Activated CD4-positive, alpha-beta memory T cell treated with anti-CD3 and anti-CD28 coated beads for 36 hours (primary cell): Measurements from ENCODE around the gene ADAM10. TPM values are rescaled to one million over a fixed set of nuclear protein-coding genes. Genes with fewer than 3 reads are reported as not detected.

Experiments used
- CTCF ChIA-PET: fragments of 350-600 bp; sonication (Branson Sonifier 250); formaldehyde crosslinking; loops from one replicate; lab custom pipeline; 2021; ENCODE audit warnings: antibody characterized with exemption, inconsistent platforms; lab: Charles Lee
- POLR2A ChIA-PET: fragments of 350-600 bp; sonication (Branson Sonifier 250); formaldehyde crosslinking; loops from one replicate; lab custom pipeline; 2021; ENCODE audit warnings: antibody characterized with exemption; lab: Charles Lee
- DNase-seq: peaks from one replicate; pipeline ENCODE4 v3.0.0-alpha.2; 2020
- H3K27ac Mint-ChIP-seq: one replicate; pipeline ENCODE4 v1.8.0; 2021; ENCODE audit warnings: mixed read lengths
- H3K27me3 Mint-ChIP-seq: one replicate; pipeline ENCODE4 v1.8.0; 2021; ENCODE audit warnings: mixed read lengths
- H3K36me3 Mint-ChIP-seq: one replicate; pipeline ENCODE4 v1.8.0; 2021; ENCODE audit warnings: mixed read lengths
- H3K4me1 Mint-ChIP-seq: one replicate; pipeline ENCODE4 v1.8.0; 2021; ENCODE audit warnings: low read depth, mixed read lengths
- H3K4me3 Mint-ChIP-seq: one replicate; pipeline ENCODE4 v1.8.0; 2021; ENCODE audit warnings: mild to moderate bottlenecking, mixed read lengths
- H3K9me3 Mint-ChIP-seq: one replicate; pipeline ENCODE4 v1.8.0; 2021; ENCODE audit warnings: mixed read lengths
- intact Hi-C: fragments of 100-400 bp; cut with micrococcal nuclease; formaldehyde crosslinking; loops from one replicate; pipeline ENCODE4 v1.15.1; 2023
- total RNA-seq, 2 experiments: library from RNA; stranded (reverse); gene quantifications; one replicate each; pipeline ENCODE4 v1.2.3, GENCODE V29; 2021

The ADAM10 gene
- total RNA-seq, 2 experiments from 2014 or later: 80.1 to 82.3 TPM

GRCh38 chr15:58551764-58552504 is 197.6 kb downstream of the ADAM10 start:
- Mint-ChIP-seq H3K36me3 (no peaks in the 10 kb centered on the region), H3K9me3 (no peaks in the 10 kb centered on the region), H3K4me1 (peaks cover 5% of the 10 kb centered on the region), H3K4me3 (no peak overlapping the region), H3K27me3 (peaks cover 4% of the 10 kb centered on the region), H3K27ac (no peak overlapping the region)
- no peak for DNase-seq
- POLR2A ChIA-PET: no interaction called here
- intact Hi-C loops: no loop called here
- CTCF ChIA-PET: interaction anchor here (1.0 kb wide), 1 partner anchor 195 kb away, joined by 3 read pairs; no protein-coding TSS in a partner anchor

- no peak for DNase-seq
- peaks cover 4% of the 10 kb centered on the region for H3K27me3 Mint-ChIP-seq
- no peak overlapping the region for H3K27ac Mint-ChIP-seq
- H3K36me3 Mint-ChIP-seq: no peaks in the 10 kb centered on the region
- no peaks in the 10 kb centered on the region for H3K9me3 Mint-ChIP-seq
- intact Hi-C loops: no loop called here
- POLR2A ChIA-PET: no interaction called here
- peaks cover 5% of the 10 kb centered on the region for H3K4me1 Mint-ChIP-seq
- no peak overlapping the region for H3K4me3 Mint-ChIP-seq
- CTCF ChIA-PET: interaction anchor here (1.0 kb wide), 1 partner anchor 196 kb away, joined by 3 read pairs; no protein-coding TSS in a partner anchor
Measured at GRCh38 chr15:58551084-58551763, 198.3 kb downstream of the ADAM10 start.

GRCh38 chr15:58549785-58550074 is 199.8 kb downstream of the ADAM10 start:
- CTCF ChIA-PET: interaction anchor here (0.8 kb wide), 1 partner anchor 631 kb away, joined by 3 read pairs; no protein-coding TSS in a partner anchor
- POLR2A ChIA-PET: no interaction called here
- no peak overlapping the region for H3K27ac Mint-ChIP-seq
- H3K4me3 Mint-ChIP-seq: no peak overlapping the region
- no peaks in the 10 kb centered on the region for H3K36me3 Mint-ChIP-seq
- intact Hi-C loops: no loop called here
- H3K4me1 Mint-ChIP-seq: peaks cover 12% of the 10 kb centered on the region
- no peaks in the 10 kb centered on the region for H3K9me3 Mint-ChIP-seq
- H3K27me3 Mint-ChIP-seq: peaks cover 4% of the 10 kb centered on the region
- DNase-seq: no peak

- Mint-ChIP-seq H3K9me3 (no peaks in the 10 kb centered on the region), H3K4me1 (peaks cover 12% of the 10 kb centered on the region), H3K27ac (no peak overlapping the region), H3K4me3 (no peak overlapping the region), H3K36me3 (no peaks in the 10 kb centered on the region), H3K27me3 (peaks cover 4% of the 10 kb centered on the region)
- DNase-seq: no peak
- POLR2A ChIA-PET: no interaction called here
- CTCF ChIA-PET: interaction anchor here (0.8 kb wide), 1 partner anchor 631 kb away, joined by 3 read pairs; no protein-coding TSS in a partner anchor
- intact Hi-C loops: no loop called here
Measured at GRCh38 chr15:58549013-58549784, 200.3 kb downstream of the ADAM10 start.

GRCh38 chr15:58548308-58549012 is 201.0 kb downstream of the ADAM10 start:
- Mint-ChIP-seq H3K27me3 (peaks cover 4% of the 10 kb centered on the region), H3K9me3 (no peaks in the 10 kb centered on the region), H3K4me3 (no peak overlapping the region), H3K4me1 (peaks cover 12% of the 10 kb centered on the region), H3K36me3 (no peaks in the 10 kb centered on the region), H3K27ac (no peak overlapping the region)
- intact Hi-C loops: no loop called here
- DNase-seq: no peak
- ChIA-PET POLR2A (no interaction called here), CTCF (no interaction called here)

GRCh38 chr15:58547628-58548307 is 201.7 kb downstream of the ADAM10 start:
- Mint-ChIP-seq H3K27me3 (peaks cover 1% of the 10 kb centered on the region), H3K9me3 (no peaks in the 10 kb centered on the region), H3K36me3 (no peaks in the 10 kb centered on the region), H3K27ac (no peak overlapping the region), H3K4me3 (no peak overlapping the region), H3K4me1 (peaks cover 12% of the 10 kb centered on the region)
- ChIA-PET CTCF (no interaction called here), POLR2A (interaction anchor here (0.5 kb wide), 1 partner anchor 356 kb away, joined by 3 read pairs; no protein-coding TSS in a partner anchor)
- intact Hi-C loops: no loop called here
- DNase-seq: no peak

GRCh38 chr15:58546635-58547627 is 202.6 kb downstream of the ADAM10 start:
- Mint-ChIP-seq H3K9me3 (no peaks in the 10 kb centered on the region), H3K4me3 (no peak overlapping the region), H3K27ac (no peak overlapping the region), H3K4me1 (peaks cover 12% of the 10 kb centered on the region), H3K36me3 (no peaks in the 10 kb centered on the region), H3K27me3 (peaks cover 1% of the 10 kb centered on the region)
- ChIA-PET CTCF (no interaction called here), POLR2A (interaction anchor here (0.5 kb wide), 1 partner anchor 357 kb away, joined by 3 read pairs; no protein-coding TSS in a partner anchor)
- DNase-seq: no peak
- intact Hi-C loops: no loop called here

GRCh38 chr15:58546066-58546591 is 203.4 kb downstream of the ADAM10 start:
- peaks cover 1% of the 10 kb centered on the region for H3K27me3 Mint-ChIP-seq
- POLR2A ChIA-PET: no interaction called here
- H3K27ac Mint-ChIP-seq: no peak overlapping the region
- no peaks in the 10 kb centered on the region for H3K36me3 Mint-ChIP-seq
- CTCF ChIA-PET: no interaction called here
- intact Hi-C loops: no loop called here
- no peak for DNase-seq
- no peaks in the 10 kb centered on the region for H3K9me3 Mint-ChIP-seq
- H3K4me3 Mint-ChIP-seq: no peak overlapping the region
- H3K4me1 Mint-ChIP-seq: peaks cover 8% of the 10 kb centered on the region

GRCh38 chr15:58545307-58546065 is 204.0 kb downstream of the ADAM10 start:
- no peaks in the 10 kb centered on the region for H3K36me3 Mint-ChIP-seq
- no peaks in the 10 kb centered on the region for H3K9me3 Mint-ChIP-seq
- DNase-seq: peak; percentile 57
- ChIA-PET POLR2A (interaction anchor here (1.1 kb wide), 1 partner anchor 40 kb away, joined by 3 read pairs; no protein-coding TSS in a partner anchor), CTCF (interaction anchor here (1.2 kb wide), 1 partner anchor 92 kb away, joined by 3 read pairs; no protein-coding TSS in a partner anchor)
- H3K27ac Mint-ChIP-seq: peak overlapping the region; percentile 76
- H3K27me3 Mint-ChIP-seq: peaks cover 1% of the 10 kb centered on the region
- H3K4me1 Mint-ChIP-seq: peaks cover 6% of the 10 kb centered on the region
- H3K4me3 Mint-ChIP-seq: no peak overlapping the region
- intact Hi-C loops: no loop called here

GRCh38 chr15:58544756-58545155 is 204.8 kb downstream of the ADAM10 start:
- H3K4me1 Mint-ChIP-seq: peaks cover 6% of the 10 kb centered on the region
- POLR2A ChIA-PET: interaction anchor here (1.1 kb wide), 1 partner anchor 41 kb away, joined by 3 read pairs; no protein-coding TSS in a partner anchor
- H3K27me3 Mint-ChIP-seq: no peaks in the 10 kb centered on the region
- no peak for DNase-seq
- H3K9me3 Mint-ChIP-seq: no peaks in the 10 kb centered on the region
- no peaks in the 10 kb centered on the region for H3K36me3 Mint-ChIP-seq
- CTCF ChIA-PET: interaction anchor here (1.2 kb wide), 1 partner anchor 91 kb away, joined by 3 read pairs; no protein-coding TSS in a partner anchor
- peak overlapping the region; percentile 76 for H3K27ac Mint-ChIP-seq
- intact Hi-C loops: no loop called here
- H3K4me3 Mint-ChIP-seq: no peak overlapping the region
